T-helper 2 cell treated with Interferon-gamma antibody and Interleukin-4, amounts not matched to agents 5 μg/mL and 100 μg/mL, for 36 hours (primary cell): ENCODE results near the gene CAPN8.

Experiments
- DNase-seq: peaks from one replicate; pipeline ENCODE4 v3.0.0; 2021; ENCODE audit warnings: low spot score
- H3K27ac Mint-ChIP-seq: one replicate; pipeline ENCODE4 v1.8.0; 2021; ENCODE audit warnings: mild to moderate bottlenecking, mixed read lengths
- H3K27me3 Mint-ChIP-seq: one replicate; pipeline ENCODE4 v1.8.0; 2021; ENCODE audit warnings: low read depth, mixed read lengths
- H3K36me3 Mint-ChIP-seq: one replicate; pipeline ENCODE4 v1.8.0; 2021; ENCODE audit warnings: low read depth, mixed read lengths
- H3K4me1 Mint-ChIP-seq: one replicate; pipeline ENCODE4 v1.8.0; 2021; ENCODE audit warnings: low read depth, mixed read lengths
- H3K4me3 Mint-ChIP-seq: one replicate; pipeline ENCODE4 v1.8.0; 2022; ENCODE audit warnings: mild to moderate bottlenecking, moderate library complexity, mixed read lengths
- H3K9me3 Mint-ChIP-seq: one replicate; pipeline ENCODE4 v1.8.0; 2021; ENCODE audit warnings: mixed read lengths

CAPN8 gene

DNA sequence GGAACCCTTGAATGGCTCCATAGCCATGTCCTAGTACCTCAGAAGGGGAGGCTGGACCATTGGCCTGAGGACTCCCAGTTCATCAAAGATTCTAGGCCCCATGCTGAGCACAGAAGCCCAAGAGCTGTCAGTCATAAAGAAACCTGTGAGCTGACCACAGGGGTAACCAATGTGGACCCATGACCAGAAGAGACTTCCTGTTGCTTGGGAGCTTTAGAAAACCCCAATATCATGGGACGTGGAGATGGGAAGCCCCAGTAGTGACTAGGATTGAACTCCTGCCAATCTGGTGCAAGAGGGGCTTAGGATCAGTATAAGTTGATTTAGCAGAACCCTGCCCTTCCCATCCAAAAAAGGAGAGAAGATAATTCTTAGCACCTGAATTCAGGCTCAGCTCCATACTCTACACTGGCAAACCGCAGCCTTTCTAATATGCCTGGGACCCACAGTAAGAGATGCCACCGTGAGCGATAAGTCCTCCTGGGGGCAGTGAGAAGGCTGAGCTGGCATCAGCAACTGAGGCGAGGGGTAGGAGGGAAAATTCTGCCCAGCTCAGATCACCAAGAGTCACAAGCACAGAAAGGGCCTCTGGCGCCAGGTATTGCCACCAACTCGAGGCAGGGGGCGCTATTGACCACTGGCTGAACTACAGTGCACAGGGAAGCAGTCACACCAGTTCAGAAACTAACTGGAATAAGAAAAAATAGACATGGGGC lies 108.9 kb downstream of the CAPN8 start:
- peaks cover 2% of the 10 kb centered on the region for H3K4me1 Mint-ChIP-seq
- no peaks in the 10 kb centered on the region for H3K9me3 Mint-ChIP-seq
- no peaks in the 10 kb centered on the region for H3K27me3 Mint-ChIP-seq
- H3K27ac Mint-ChIP-seq, result no peak overlapping the region
- H3K36me3 Mint-ChIP-seq, result no peaks in the 10 kb centered on the region
- no peak overlapping the region for H3K4me3 Mint-ChIP-seq
- peak; percentile 27 for DNase-seq

DNA sequence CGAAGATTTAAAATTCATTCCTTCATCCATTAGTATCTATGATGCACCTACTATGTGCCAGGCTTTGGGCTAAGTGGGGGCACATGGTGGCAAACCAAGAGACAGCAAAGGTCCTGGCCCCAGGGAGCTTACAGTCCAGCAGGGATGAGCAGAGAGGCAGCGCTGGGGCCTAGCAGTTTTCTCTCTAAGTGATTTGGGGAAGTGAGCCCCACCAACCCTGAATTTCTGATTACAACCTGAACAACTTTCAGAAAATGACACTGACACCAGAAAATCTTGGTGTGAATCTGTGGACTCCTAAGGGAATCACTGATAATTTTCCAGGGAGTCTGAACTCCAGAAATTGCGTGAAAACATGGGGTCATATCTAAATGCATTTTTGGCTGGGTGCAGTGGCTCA lies 111.5 kb downstream of the CAPN8 start:
- Mint-ChIP-seq H3K36me3 (no peaks in the 10 kb centered on the region), H3K4me1 (peaks cover 2% of the 10 kb centered on the region), H3K27ac (no peak overlapping the region), H3K9me3 (no peaks in the 10 kb centered on the region), H3K4me3 (no peak overlapping the region), H3K27me3 (peaks cover 5% of the 10 kb centered on the region)
- DNase-seq, result no peak

DNA sequence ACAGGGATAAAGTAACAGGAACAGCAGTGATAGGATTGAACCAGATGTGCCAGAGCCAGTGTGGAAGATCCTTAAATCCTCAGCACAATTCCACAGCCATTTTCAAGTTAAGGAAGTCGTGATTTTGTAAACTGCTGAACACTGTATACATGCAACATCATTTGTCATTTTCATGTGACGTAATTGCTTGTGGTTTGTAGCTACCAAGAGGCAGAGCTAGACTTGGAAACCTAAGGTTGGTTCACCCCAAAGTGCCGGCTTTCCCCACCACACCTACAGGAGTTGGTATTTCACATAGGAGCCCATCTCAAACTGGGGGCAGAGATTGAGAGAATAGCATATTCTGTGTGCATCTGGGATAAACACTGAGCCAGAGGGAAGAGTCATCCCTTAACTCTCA lies 113.9 kb downstream of the CAPN8 start:
- peaks cover 2% of the 10 kb centered on the region for H3K4me1 Mint-ChIP-seq
- DNase-seq, result no peak
- no peaks in the 10 kb centered on the region for H3K36me3 Mint-ChIP-seq
- peaks cover 10% of the 10 kb centered on the region for H3K27me3 Mint-ChIP-seq
- no peak overlapping the region for H3K4me3 Mint-ChIP-seq
- peaks cover 4% of the 10 kb centered on the region for H3K9me3 Mint-ChIP-seq
- H3K27ac Mint-ChIP-seq, result no peak overlapping the region

DNA sequence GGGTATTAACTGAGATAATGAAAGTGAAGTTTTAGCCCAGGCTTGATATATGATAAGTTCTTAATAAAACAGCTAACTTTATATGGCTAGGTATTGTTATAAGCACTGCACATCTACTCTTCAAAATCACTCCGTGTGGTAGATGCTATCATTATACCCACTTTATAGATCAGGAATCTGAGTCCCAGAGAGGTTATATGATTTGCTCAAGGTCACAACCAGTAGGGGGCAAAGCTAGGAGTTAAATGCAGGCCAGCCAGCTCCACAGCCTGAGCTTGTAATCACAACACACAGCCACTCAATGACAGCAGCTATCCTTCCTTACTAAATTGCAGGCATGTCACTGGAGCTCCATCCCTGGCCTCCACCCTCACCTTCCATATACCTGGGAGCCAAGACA lies 115.8 kb downstream of the CAPN8 start:
- H3K4me1 Mint-ChIP-seq, result no peaks in the 10 kb centered on the region

DNA sequence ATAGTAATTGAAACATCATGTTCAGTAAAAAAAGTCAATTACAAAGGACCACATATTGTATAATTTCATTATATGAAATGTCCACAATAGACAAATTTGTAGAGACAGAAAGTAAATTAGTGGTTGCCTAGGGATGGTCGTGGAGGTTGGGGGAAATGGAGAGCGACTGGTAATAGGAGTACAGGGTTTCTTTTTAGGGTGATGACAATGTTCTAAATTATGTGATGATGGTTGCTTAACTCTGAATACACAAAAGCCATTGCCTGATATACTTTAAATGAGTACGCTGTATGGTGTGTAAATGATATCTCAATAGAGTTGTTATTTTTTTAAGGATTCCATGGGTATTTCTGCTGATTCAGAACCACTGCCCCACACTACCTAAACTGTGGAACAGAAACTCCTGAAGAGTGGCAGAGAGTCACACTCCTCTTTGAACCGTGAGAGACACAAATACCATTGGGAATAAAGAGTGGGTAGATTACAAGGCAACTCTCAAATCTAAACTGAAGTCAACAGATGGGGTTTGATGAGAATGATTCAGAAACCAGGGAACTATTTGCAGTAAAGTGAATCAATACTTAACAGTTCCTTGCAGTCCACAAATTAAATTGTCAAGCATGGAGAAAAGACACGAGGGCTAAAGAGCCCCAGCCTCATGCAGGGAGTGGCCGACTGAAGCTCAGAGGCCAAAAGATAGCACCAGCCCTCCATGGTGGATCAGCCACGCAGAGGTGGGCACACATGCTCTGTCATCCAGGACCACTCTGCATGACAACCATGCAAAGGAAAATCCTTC lies 118.0 kb downstream of the CAPN8 start:
- H3K4me3 Mint-ChIP-seq, result no peak overlapping the region

More for the DNA sequence above, 115.8 kb downstream of the CAPN8 start:
- Mint-ChIP-seq H3K4me3 (no peak overlapping the region), H3K27me3 (peaks cover 10% of the 10 kb centered on the region), H3K27ac (no peak overlapping the region), H3K36me3 (no peaks in the 10 kb centered on the region), H3K9me3 (peaks cover 4% of the 10 kb centered on the region)
- no peak for DNase-seq

DNA sequence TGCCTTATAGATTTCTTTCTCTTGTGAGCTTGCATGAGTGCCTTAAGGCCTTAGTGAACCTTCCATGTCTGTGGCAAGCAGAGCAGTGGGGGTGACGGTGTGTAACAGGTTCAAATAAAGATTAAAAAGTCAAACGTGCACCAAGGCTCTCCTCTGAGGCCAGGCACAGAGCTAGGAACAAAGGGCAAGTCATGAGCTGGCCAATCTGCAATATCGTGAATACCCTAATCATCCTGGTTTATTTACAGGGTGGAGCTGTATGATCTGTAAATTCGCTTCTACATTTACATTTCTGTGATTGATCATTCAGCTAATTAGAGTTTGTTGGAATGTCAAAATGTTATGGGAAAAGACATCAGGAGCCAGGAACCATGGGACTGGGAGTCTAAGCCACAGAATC lies 120.2 kb downstream of the CAPN8 start:
- H3K4me1 Mint-ChIP-seq, result no peaks in the 10 kb centered on the region
- no peak overlapping the region for H3K4me3 Mint-ChIP-seq
- H3K27me3 Mint-ChIP-seq, result peaks cover 8% of the 10 kb centered on the region
- H3K36me3 Mint-ChIP-seq, result no peaks in the 10 kb centered on the region
- no peak for DNase-seq
- no peak overlapping the region for H3K27ac Mint-ChIP-seq
- peaks cover 4% of the 10 kb centered on the region for H3K9me3 Mint-ChIP-seq

More for the DNA sequence above, 118.0 kb downstream of the CAPN8 start:
- H3K9me3 Mint-ChIP-seq, result peaks cover 4% of the 10 kb centered on the region
- DNase-seq, result no peak
- peaks cover 10% of the 10 kb centered on the region for H3K27me3 Mint-ChIP-seq
- H3K27ac Mint-ChIP-seq, result no peak overlapping the region
- no peaks in the 10 kb centered on the region for H3K4me1 Mint-ChIP-seq
- no peaks in the 10 kb centered on the region for H3K36me3 Mint-ChIP-seq

DNA sequence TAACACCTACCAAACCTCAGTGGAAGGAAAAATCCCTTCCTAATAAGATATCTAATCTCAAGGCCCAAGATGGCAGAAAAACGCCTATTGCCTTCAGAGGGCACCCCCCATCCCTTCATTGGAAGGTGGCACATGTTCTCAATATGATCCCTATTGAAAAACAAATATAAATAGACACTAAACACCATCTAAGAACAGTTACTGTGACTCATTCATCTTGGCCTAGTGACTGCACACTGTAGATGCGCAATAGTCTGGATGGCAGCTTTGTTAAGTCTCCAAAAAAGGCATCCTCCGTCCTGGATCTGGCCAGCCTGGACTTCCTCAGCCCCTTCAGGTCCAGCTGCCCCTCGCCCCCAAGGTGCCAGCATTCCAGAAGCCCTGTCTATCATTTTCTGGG lies 121.9 kb downstream of the CAPN8 start:
- peaks cover 5% of the 10 kb centered on the region for H3K27me3 Mint-ChIP-seq
- DNase-seq, result no peak
- no peak overlapping the region for H3K4me3 Mint-ChIP-seq
- peaks cover 3% of the 10 kb centered on the region for H3K9me3 Mint-ChIP-seq
- no peaks in the 10 kb centered on the region for H3K4me1 Mint-ChIP-seq
- H3K36me3 Mint-ChIP-seq, result no peaks in the 10 kb centered on the region
- no peak overlapping the region for H3K27ac Mint-ChIP-seq

DNA sequence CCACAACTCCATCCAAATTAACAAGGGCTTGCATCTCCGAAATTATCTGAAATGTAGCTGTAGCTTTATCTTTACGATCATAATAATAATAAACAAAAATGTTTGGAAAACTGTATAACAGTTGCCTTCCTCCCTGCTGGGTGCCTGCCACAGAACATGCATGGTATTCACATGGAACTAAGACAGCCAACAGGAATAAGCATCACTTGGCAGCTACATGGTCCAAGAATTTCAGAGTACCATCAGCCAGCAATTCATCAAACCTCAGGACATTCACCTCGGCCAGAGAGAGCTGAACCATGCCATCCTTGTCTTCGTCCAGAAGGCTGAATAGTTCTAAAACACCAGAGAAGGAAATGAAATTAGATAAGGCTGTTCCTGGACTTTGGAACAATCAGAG lies 122.7 kb downstream of the CAPN8 start:
- Mint-ChIP-seq H3K9me3 (no peaks in the 10 kb centered on the region), H3K4me3 (no peak overlapping the region), H3K4me1 (no peaks in the 10 kb centered on the region), H3K27me3 (peaks cover 5% of the 10 kb centered on the region), H3K27ac (no peak overlapping the region), H3K36me3 (no peaks in the 10 kb centered on the region)
- DNase-seq, result no peak

DNA sequence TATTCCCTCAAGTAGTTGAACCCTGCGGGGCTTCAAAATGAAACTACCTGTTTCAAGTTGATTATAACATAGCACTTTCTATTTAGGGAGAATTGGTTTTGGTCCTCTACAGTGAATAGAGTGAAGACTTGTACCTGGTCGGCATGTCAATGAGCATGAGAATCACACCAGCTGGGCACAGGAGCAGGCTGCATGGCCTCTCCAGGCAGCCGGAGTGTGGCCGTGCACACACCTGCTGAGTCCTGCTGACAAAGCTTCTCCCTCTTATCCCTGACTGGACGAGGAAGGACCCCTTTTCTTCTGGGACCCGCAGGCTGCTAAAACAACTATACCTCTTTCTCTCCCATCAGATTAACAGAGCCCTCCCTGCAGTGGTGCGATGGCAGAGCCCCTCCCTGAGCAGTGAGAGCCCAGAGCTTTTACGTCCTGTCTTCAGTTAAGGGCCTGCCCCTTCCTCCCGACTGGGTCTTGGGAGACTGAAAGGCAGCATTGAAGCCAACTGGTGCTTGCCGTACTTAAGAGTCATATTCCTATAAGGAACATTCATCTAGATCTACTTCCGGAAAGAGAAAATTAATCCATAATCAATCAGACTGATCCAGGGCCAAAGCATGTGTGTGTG lies 124.9 kb downstream of the CAPN8 start:
- Mint-ChIP-seq H3K27ac (no peak overlapping the region), H3K4me1 (no peaks in the 10 kb centered on the region), H3K4me3 (no peak overlapping the region), H3K9me3 (no peaks in the 10 kb centered on the region), H3K27me3 (peaks cover 5% of the 10 kb centered on the region), H3K36me3 (no peaks in the 10 kb centered on the region)
- no peak for DNase-seq

DNA sequence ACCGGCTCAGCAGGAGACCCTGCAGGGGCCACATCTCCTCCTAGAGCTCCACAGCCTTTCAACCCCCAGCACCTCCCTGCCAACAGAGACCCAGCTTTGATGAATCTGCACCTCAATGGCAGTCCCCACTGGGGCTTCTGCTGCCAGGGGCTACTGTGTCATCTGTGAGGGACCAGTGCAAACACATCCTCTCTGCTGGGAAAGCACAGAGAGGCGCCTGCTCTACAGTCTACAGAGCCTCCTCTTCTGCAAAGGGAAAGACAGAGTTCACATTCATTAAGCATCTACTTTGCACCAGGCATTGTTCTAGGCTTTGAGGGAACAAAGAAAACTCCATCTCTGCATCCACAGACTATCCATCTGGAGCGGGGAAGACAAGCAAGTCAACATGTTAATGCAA lies 125.8 kb downstream of the CAPN8 start:
- Mint-ChIP-seq H3K4me3 (no peak overlapping the region), H3K36me3 (no peaks in the 10 kb centered on the region), H3K4me1 (no peaks in the 10 kb centered on the region), H3K27me3 (peaks cover 5% of the 10 kb centered on the region), H3K9me3 (no peaks in the 10 kb centered on the region), H3K27ac (no peak overlapping the region)
- DNase-seq, result no peak

DNA sequence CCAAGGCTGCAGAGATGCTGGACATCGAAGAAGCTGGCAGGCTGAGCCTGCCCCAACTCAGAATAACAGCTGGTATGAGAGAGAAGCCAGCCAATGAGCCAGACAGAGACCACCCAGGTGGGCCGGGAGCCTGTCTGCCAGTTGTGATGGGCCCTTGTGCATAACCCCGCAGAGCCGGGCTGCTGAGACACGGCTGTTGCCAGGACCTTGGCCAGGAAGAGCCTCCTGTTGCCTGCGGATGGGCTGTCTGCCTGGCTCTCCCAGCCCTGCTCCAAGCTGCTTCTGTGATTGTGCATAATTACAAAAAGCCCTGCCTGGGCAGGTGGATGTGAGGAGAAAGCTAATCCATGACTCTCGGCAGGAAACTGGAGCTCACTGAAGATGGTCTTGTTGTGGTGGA lies 126.5 kb downstream of the CAPN8 start:
- no peak overlapping the region for H3K4me3 Mint-ChIP-seq
- H3K36me3 Mint-ChIP-seq, result no peaks in the 10 kb centered on the region
- H3K27ac Mint-ChIP-seq, result no peak overlapping the region
- no peaks in the 10 kb centered on the region for H3K9me3 Mint-ChIP-seq
- H3K4me1 Mint-ChIP-seq, result no peaks in the 10 kb centered on the region
- DNase-seq, result no peak
- H3K27me3 Mint-ChIP-seq, result peaks cover 5% of the 10 kb centered on the region

DNA sequence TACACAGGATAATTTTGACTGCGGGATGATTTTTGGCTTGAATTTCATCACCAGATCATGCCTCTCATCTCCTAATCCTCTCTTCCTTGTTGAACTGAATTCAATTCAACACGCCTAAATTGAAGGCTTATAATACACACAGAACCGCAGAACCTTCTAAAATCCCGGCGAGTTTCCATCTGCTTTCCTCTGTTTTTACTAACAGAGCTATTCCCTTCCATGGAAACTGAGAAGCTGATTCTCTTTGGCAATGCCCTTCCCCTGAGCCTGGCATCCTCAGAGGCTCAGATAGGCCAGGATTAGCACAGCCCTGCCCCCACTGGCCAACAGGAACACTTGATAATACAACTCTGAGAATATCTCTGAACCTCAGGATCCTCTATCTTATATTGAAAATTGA lies 130.2 kb downstream of the CAPN8 start:
- Mint-ChIP-seq H3K9me3 (no peaks in the 10 kb centered on the region), H3K4me3 (no peak overlapping the region), H3K36me3 (no peaks in the 10 kb centered on the region), H3K4me1 (no peaks in the 10 kb centered on the region), H3K27ac (no peak overlapping the region), H3K27me3 (peaks cover 8% of the 10 kb centered on the region)
- no peak for DNase-seq

DNA sequence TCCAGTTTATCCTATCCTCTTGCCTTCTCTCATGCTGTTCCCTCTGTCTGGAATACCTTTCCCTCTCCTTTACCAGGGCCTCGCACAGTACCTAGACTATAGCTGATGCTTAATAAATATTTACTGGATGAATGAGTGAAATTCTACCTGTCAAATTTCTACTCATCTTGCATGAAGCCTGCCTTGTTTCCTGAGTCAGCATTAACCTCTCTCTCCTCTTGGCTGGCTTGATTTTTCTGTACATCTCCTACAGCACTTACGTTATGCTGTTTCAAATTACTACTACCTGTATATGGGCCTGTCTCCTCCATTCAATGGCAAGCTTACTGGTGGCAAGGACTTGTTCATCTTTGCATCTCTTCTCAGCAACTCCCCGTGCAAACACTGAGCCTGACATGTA lies 130.8 kb downstream of the CAPN8 start:
- Mint-ChIP-seq H3K4me1 (no peaks in the 10 kb centered on the region), H3K36me3 (no peaks in the 10 kb centered on the region), H3K27me3 (peaks cover 8% of the 10 kb centered on the region), H3K27ac (no peak overlapping the region), H3K4me3 (no peak overlapping the region), H3K9me3 (no peaks in the 10 kb centered on the region)
- no peak for DNase-seq

DNA sequence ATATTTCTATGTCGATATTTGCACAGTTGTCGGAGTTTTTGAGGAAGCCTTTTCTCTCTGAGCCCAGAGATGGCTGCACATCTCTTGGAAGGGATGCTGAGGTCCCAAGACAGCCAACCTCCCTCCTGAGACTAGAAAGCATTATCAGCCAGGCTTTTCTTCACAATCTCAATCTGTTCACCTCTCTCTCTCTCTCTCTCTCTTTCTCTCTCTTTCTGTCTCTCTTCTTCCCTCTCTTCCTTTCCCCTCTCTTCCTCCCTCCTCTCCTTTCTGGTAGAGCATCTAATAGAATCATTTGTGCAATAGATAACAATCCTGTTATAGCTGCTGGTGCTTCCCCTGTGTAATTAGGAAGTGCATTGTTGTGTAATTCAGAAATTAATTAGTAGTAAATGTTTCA lies 131.8 kb downstream of the CAPN8 start:
- Mint-ChIP-seq H3K4me3 (no peak overlapping the region), H3K27ac (no peak overlapping the region), H3K9me3 (no peaks in the 10 kb centered on the region), H3K27me3 (peaks cover 8% of the 10 kb centered on the region), H3K36me3 (no peaks in the 10 kb centered on the region), H3K4me1 (no peaks in the 10 kb centered on the region)
- DNase-seq, result no peak
